Kidney (tissue), 14 donors: ENCODE data around the gene WDR31. TPM values are rescaled to one million over a fixed set of nuclear protein-coding genes. Genes with fewer than 3 reads are reported as not detected.

Experiments used
- DNase-seq, 5 donors: peaks; one replicate each; pipeline ENCODE4 v3.0.0-alpha.2; 2013 to 2020
- FAIRE-seq: peaks from 2 replicates; lab custom pipeline; 2012; peaks lifted over from hg19 to GRCh38; lab: Jason Lieb, UNC
- H3K27ac ChIP-seq, 2 donors: one replicate each; pipeline ENCODE4 v1.7.0; 2013; ENCODE audit warnings: low read depth in 2 of 2, low read length in 2 of 2, inconsistent platforms in 1 of 2
- H3K27me3 ChIP-seq: one replicate; pipeline ENCODE4 v1.7.1; 2013; ENCODE audit warnings: low read length, inconsistent platforms; ENCODE audit not compliant: control insufficient read depth, insufficient read depth
- H3K36me3 ChIP-seq, 3 donors: one replicate each; pipeline versions ENCODE4 v1.7.0 to v1.7.1; 2013; ENCODE audit warnings: low read length in 3 of 3, control low read depth in 1 of 3, inconsistent platforms in 1 of 3; ENCODE audit not compliant: insufficient read depth in 3 of 3, control insufficient read depth in 2 of 3
- H3K4me1 ChIP-seq, 3 donors: one replicate each; pipeline versions ENCODE4 v1.7.0 to v1.7.1; 2013; ENCODE audit warnings: low read length in 3 of 3, inconsistent platforms in 1 of 3, low read depth in 1 of 3; ENCODE audit not compliant: control insufficient read depth in 2 of 3, insufficient read depth in 2 of 3
- H3K4me3 ChIP-seq, 3 donors: one replicate each; pipeline versions ENCODE4 v1.7.0 to v1.8.1; 2013; ENCODE audit warnings: low read length in 3 of 3, control low read depth in 1 of 3, inconsistent platforms in 1 of 3
- H3K9ac ChIP-seq, 3 donors: one replicate each; pipeline versions ENCODE4 v1.7.0 to v1.7.1; 2013; ENCODE audit warnings: low read length in 3 of 3, control low read depth in 1 of 3, inconsistent platforms in 1 of 3
- H3K9me3 ChIP-seq, 3 donors: one replicate each; pipeline versions ENCODE4 v1.7.0 to v1.7.1; 2013; ENCODE audit warnings: low read length in 3 of 3, control low read depth in 1 of 3, inconsistent platforms in 1 of 3; ENCODE audit not compliant: control insufficient read depth in 2 of 3, insufficient read depth in 1 of 3
- CTCF ChIP-seq: IDR thresholded peaks from 3 replicates; pipeline ENCODE4 v1.5.1; 2012; ENCODE audit warnings: mild to moderate bottlenecking, moderate library complexity, borderline replicate concordance; ENCODE audit not compliant: insufficient read depth; ENCODE audit errors: extremely low read depth
- intact Hi-C: fragments of 100-400 bp; cut with DNase I; formaldehyde crosslinking; loops from one replicate; pipeline ENCODE4 v1.11.1; 2022
- polyA plus RNA-seq: library from polyadenylated mRNA; stranded (reverse); fragments of 350-450 nt; fragmentation: Illumina TruSeq; extraction: RNeasy Lipid Tissue Mini Kit (QIAGEN cat#74804); gene quantifications from one replicate; pipeline ENCODE4 v1.2.3, GENCODE V29; 2014; ENCODE audit warnings: low read depth, low replicate concordance; ENCODE audit not compliant: insufficient read depth
- total RNA-seq: library from RNA; stranded (reverse); fragmentation: NEBNext Ultra II Directional; extraction: Animal tissue kit (Norgen Biotek cat#: 25700); gene quantifications from one replicate; pipeline ENCODE4 v1.2.1, GENCODE V29; 2021
- donor health status: control.
- donor health status: control.
- donor health status: control.
- donor health status: control.
- donor health status: control.
- donor health status: DM: yes; HTN: yes; CAD: no.
- donor health status: Normal renal cell carcinoma (clear cell type).

WDR31 gene
- total and polyA plus RNA-seq, 2 donors from 2014 or later: 3.1 to 8.7 TPM

- Histone ChIP-seq H3K27me3 (peaks cover 19% of the 10 kb centered on the region), H3K9me3 (no peaks in the 10 kb centered on the region), H3K4me3 (no peak overlapping the region), H3K4me1 (peaks cover 0 to 6% (median 4%) of the 10 kb centered on the region in 3 donors), H3K27ac (no peak overlapping the region), H3K36me3 (no peaks in the 10 kb centered on the region), H3K9ac (no peak overlapping the region)
- TF ChIP-seq CTCF: no peak
- FAIRE-seq (no peak), DNase-seq (no peak)
- intact Hi-C loops: no loop called here
Measured at GRCh38 chr9:113352411-113352810, 12.3 kb upstream of the WDR31 start.

- Histone ChIP-seq H3K27ac (no peak overlapping the region), H3K9ac (no peak overlapping the region), H3K4me3 (no peak overlapping the region), H3K36me3 (no peaks in the 10 kb centered on the region), H3K27me3 (peaks cover 19% of the 10 kb centered on the region), H3K4me1 (peaks cover 0 to 6% (median 4%) of the 10 kb centered on the region in 3 donors), H3K9me3 (no peaks in the 10 kb centered on the region)
- no peak for DNase-seq
- no peak for TF ChIP-seq CTCF
- intact Hi-C loops: no loop called here
- FAIRE-seq: no peak
Measured at GRCh38 chr9:113352006-113352405, 11.9 kb upstream of the WDR31 start.

- no peak for FAIRE-seq
- H3K9ac ChIP-seq: no peak overlapping the region
- H3K27me3 ChIP-seq: peaks cover 19% of the 10 kb centered on the region
- peaks cover 0 to 6% (median 4%) of the 10 kb centered on the region in 3 donors for H3K4me1 ChIP-seq
- no peaks in the 10 kb centered on the region for H3K36me3 ChIP-seq
- H3K27ac ChIP-seq: no peak overlapping the region
- intact Hi-C loops: no loop called here
- H3K4me3 ChIP-seq: peak overlapping the region in 1 of 3 donors; percentile 24
- TF ChIP-seq CTCF: no peak
- H3K9me3 ChIP-seq: no peaks in the 10 kb centered on the region
- peak in 1 of 5 donors; percentile 35 for DNase-seq
Measured at GRCh38 chr9:113350937-113351336, 10.9 kb upstream of the WDR31 start.
